ENCODE results near the gene FOCAD.

FOCAD gene

DNA sequence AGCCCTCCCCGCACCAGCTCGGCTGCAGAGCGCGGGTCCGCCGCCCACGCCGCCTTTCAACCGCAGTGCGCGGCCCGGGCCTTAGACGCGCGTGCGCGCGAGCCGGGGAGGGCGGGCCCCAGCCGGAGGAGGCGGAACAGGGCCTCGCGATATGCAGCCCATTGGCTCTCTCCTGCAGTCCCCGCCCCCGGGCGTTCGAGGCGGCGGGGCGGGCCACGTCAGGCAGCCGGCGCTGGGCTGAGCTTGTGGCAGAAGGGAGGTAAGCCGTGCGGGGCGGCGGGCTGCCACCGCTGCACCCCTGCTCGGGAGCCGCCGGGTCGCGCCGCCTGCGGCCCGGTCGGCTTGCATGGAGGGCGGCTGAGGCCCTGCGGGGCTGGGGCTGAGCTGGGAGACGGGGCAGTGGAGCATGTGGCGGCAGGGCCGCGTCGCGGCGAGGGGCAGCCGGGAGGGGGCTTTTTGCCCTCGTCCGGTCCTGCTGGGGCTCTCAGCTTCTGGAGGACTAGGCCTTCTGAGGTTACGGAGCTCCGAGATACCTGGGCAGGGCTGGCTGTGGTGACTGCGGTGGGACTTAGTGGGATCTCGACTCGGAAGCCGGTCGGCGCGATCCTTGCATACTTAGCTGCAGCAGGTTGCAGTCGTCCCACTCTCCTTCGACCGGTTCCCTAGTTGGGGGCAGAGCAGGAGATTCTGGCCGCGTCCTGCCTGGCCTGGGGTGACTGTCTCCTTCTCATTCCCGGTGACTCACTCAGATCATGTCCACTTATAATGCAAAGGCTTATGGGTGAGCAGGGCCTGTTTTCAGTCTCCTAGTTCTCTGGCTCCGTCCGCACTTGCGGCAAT lies at the start of gene FOCAD:
Gene FOCAD, plus strand, starts transcription at position 225 of the 840 bp plus-strand sequence. CDS start 31,095 bp downstream, outside the sequence.
- H3K9ac ChIP-seq, result peak within 1 kb of the TSS; percentile 86
- H3K27ac ChIP-seq, result peak within 1 kb of the TSS; percentile 78
- peak within 1 kb of the TSS; percentile 92 for H3K4me3 ChIP-seq
- H3K36me3 ChIP-seq, result no peaks in the 10 kb centered on the region
- TF ChIP-seq Cebpa-rat (IDR thresholded peaks at IDR 0.05), result no peak
- no peaks in the 10 kb centered on the region for H4K20me1 ChIP-seq
- H3K4me2 ChIP-seq, result peak within 1 kb of the TSS; percentile 90
- H3K9me3 ChIP-seq, result no peaks in the 10 kb centered on the region
- H3K4me1 ChIP-seq, result peaks cover 21% of the 10 kb centered on the region
- no peaks in the 10 kb centered on the region for H3K27me3 ChIP-seq

DNA sequence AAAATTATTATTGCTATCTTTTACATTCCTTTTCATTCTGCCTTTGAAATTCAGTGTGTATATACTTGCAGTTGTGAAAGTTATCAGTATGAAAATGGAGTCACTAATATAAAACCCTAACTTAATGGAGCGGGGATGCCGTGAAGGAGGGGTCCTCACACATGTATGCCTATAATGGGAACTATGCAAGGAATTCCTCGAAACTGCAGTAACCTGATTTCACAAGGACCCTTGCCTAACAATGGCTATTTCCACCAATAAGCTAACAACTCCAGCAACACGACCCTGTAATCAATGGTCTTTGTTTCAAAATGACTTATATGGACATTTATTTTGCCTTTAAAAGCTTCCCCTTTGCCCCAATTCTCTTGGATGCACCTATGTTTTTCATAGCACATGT lies 49.2 kb upstream of the FOCAD start:
- no peaks in the 10 kb centered on the region for H3K36me3 ChIP-seq
- peaks cover 2% of the 10 kb centered on the region; the same call in 1 of the 2 replicates for H4K20me1 ChIP-seq
- no peak overlapping the region for H3K4me3 ChIP-seq
- H3K27ac ChIP-seq, result no peak overlapping the region
- no peak overlapping the region for H3K4me2 ChIP-seq
- H3K9ac ChIP-seq, result no peak overlapping the region
- H3K27me3 ChIP-seq, result peaks cover 45% of the 10 kb centered on the region
- no peaks in the 10 kb centered on the region for H3K9me3 ChIP-seq
- peaks cover 3% of the 10 kb centered on the region for H3K4me1 ChIP-seq
- TF ChIP-seq Cebpa-rat (IDR thresholded peaks at IDR 0.05), result no peak

- Histone ChIP-seq H3K4me2 (no peak overlapping the region), H3K9me3 (no peaks in the 10 kb centered on the region), H3K27ac (no peak overlapping the region), H3K4me3 (no peak overlapping the region), H3K27me3 (peaks cover 52% of the 10 kb centered on the region), H3K36me3 (no peaks in the 10 kb centered on the region), H4K20me1 (peaks cover 13% of the 10 kb centered on the region), H3K9ac (no peak overlapping the region), H3K4me1 (peaks cover 20% of the 10 kb centered on the region)
- TF ChIP-seq Cebpa-rat (IDR thresholded peaks at IDR 0.05), result no peak
These were observed 47.1 kb upstream of the FOCAD start for GRCh38 chr9:20636888-20637440.

DNA sequence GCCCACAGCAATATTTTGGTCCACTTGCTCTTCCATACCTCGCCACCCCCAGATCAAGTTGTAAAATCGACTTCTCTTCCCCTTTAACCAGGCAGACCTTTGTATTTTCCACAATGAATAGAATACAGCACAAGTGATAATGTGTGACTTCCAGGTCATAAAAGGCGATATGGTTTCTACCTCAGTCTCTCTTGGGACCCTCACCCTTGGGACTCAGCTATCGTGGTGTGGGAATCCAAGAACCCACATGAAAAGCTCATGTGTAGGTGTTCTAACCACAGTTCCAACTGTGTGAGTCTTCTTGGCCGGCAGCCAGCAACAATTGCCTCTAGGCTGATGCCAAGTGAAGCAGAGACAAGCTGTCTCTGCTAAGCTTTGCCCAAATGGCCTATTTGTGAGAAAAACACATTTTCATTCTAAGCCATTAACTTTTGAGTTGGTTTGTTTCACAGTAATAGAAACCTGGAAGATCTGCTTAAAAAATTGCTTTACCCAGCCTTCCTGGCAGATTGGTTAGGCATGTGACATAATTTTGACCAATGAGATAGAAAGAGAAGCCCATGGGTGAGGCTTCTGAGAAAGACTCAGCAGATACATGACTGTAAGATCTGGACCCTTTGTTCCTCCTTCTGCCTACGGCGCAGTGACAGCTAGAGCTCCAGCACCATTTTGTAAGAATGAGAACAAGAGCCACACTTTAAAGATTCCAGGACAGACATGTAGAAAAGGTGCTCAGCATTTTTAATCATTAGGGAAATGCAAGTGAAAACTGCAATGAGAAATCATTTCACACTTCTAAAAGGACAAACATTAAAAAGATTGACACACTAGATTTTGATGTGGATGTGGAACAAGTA lies 43.5 kb upstream of the FOCAD start:
- H4K20me1 ChIP-seq, result peaks cover 13% of the 10 kb centered on the region
- H3K27ac ChIP-seq, result no peak overlapping the region
- no peak for TF ChIP-seq Cebpa-rat (IDR thresholded peaks at IDR 0.05)
- no peak overlapping the region for H3K9ac ChIP-seq
- H3K27me3 ChIP-seq, result peaks cover 71% of the 10 kb centered on the region
- no peaks in the 10 kb centered on the region for H3K36me3 ChIP-seq
- no peak overlapping the region for H3K4me3 ChIP-seq
- H3K9me3 ChIP-seq, result no peaks in the 10 kb centered on the region
- H3K4me1 ChIP-seq, result peaks cover 20% of the 10 kb centered on the region
- peak overlapping the region; percentile 65 for H3K4me2 ChIP-seq

DNA sequence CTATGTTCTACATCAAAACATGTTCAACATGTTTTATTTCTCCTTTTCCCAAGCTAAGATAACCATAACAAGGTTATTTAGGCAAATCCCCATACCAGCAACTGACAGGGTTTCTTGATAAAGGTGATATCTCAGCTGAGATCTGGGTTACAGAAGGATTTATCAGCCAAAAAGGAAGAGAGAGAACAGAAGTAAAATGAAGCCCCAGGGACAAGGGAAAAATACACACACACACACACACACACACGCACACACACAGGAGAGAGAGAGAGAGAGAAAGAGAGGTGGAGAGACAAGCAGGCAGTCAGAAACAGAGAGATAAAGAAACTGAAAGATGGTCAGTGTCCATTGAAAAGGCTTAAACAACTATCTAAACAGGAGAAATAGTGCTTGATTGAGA lies 42.0 kb upstream of the FOCAD start:
- Histone ChIP-seq H3K9ac (no peak overlapping the region), H3K27me3 (peaks cover 59% of the 10 kb centered on the region), H3K4me1 (peaks cover 20% of the 10 kb centered on the region), H3K4me3 (no peak overlapping the region), H3K27ac (no peak overlapping the region), H4K20me1 (peaks cover 13% of the 10 kb centered on the region), H3K9me3 (no peaks in the 10 kb centered on the region), H3K36me3 (no peaks in the 10 kb centered on the region), H3K4me2 (no peak overlapping the region)
- TF ChIP-seq Cebpa-rat (IDR thresholded peaks at IDR 0.05), result no peak

GRCh38 chr9:20643660-20644059 lies 40.4 kb upstream of the FOCAD start:
- no peaks in the 10 kb centered on the region for H3K9me3 ChIP-seq
- H3K9ac ChIP-seq, result no peak overlapping the region
- no peaks in the 10 kb centered on the region for H3K36me3 ChIP-seq
- H4K20me1 ChIP-seq, result peaks cover 13% of the 10 kb centered on the region
- no peak overlapping the region for H3K4me3 ChIP-seq
- peaks cover 20% of the 10 kb centered on the region for H3K4me1 ChIP-seq
- peaks cover 46% of the 10 kb centered on the region for H3K27me3 ChIP-seq
- no peak overlapping the region for H3K4me2 ChIP-seq
- H3K27ac ChIP-seq, result no peak overlapping the region
- TF ChIP-seq Cebpa-rat (IDR thresholded peaks at IDR 0.05), result no peak

DNA sequence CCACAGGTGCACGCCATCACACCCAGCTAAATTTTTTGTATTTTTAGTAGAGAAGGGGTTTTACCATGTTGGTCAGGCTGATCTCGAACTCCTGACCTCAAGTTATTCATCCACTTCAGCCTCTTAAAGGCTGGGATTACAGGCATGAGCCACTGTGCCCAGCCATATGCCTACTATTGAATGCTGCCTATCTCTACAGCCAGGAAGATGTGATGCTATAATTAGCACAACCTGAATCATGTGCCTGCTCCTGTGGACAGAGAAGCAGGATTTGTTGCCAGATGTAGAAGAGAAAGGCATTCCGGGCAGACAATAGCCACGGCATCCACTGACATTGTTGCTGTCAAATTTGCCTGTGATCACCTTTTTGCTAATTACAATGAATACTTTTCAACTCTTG lies 37.4 kb upstream of the FOCAD start:
- peaks cover 29% of the 10 kb centered on the region for H3K27me3 ChIP-seq
- TF ChIP-seq Cebpa-rat (IDR thresholded peaks at IDR 0.05), result no peak
- no peaks in the 10 kb centered on the region for H4K20me1 ChIP-seq

GRCh38 chr9:20649381-20649780 lies 34.7 kb upstream of the FOCAD start:
- Histone ChIP-seq H3K4me1 (no peaks in the 10 kb centered on the region), H3K27me3 (peaks cover 2% of the 10 kb centered on the region; the same call in 1 of the 2 replicates), H3K36me3 (no peaks in the 10 kb centered on the region), H3K4me2 (no peak overlapping the region), H3K9ac (no peak overlapping the region), H4K20me1 (no peaks in the 10 kb centered on the region), H3K9me3 (no peaks in the 10 kb centered on the region), H3K27ac (no peak overlapping the region), H3K4me3 (no peak overlapping the region)
- no peak for TF ChIP-seq Cebpa-rat (IDR thresholded peaks at IDR 0.05)

More for the DNA sequence above, 37.4 kb upstream of the FOCAD start:
- no peak overlapping the region for H3K4me3 ChIP-seq
- H3K36me3 ChIP-seq, result no peaks in the 10 kb centered on the region
- no peak overlapping the region for H3K9ac ChIP-seq
- no peak overlapping the region for H3K27ac ChIP-seq
- H3K9me3 ChIP-seq, result no peaks in the 10 kb centered on the region
- no peak overlapping the region for H3K4me2 ChIP-seq
- H3K4me1 ChIP-seq, result no peaks in the 10 kb centered on the region

- no peak overlapping the region for H3K27ac ChIP-seq
- H3K27me3 ChIP-seq, result no peaks in the 10 kb centered on the region
- H3K9ac ChIP-seq, result no peak overlapping the region
- H3K9me3 ChIP-seq, result no peaks in the 10 kb centered on the region
- no peak for TF ChIP-seq Cebpa-rat (IDR thresholded peaks at IDR 0.05)
- H4K20me1 ChIP-seq, result no peaks in the 10 kb centered on the region
- no peak overlapping the region for H3K4me2 ChIP-seq
- H3K36me3 ChIP-seq, result no peaks in the 10 kb centered on the region
- H3K4me3 ChIP-seq, result no peak overlapping the region
- no peaks in the 10 kb centered on the region for H3K4me1 ChIP-seq
These were observed 33.7 kb upstream of the FOCAD start for GRCh38 chr9:20650313-20650712.
